ENCODE results near the gene STX7. TPM values are rescaled to one million over a fixed set of nuclear protein-coding genes. Genes with fewer than 3 reads are reported as not detected.

Gene STX7
- total and polyA plus RNA-seq, 10 donors, result 14.4 to 114 (median 80.7) TPM

DNA sequence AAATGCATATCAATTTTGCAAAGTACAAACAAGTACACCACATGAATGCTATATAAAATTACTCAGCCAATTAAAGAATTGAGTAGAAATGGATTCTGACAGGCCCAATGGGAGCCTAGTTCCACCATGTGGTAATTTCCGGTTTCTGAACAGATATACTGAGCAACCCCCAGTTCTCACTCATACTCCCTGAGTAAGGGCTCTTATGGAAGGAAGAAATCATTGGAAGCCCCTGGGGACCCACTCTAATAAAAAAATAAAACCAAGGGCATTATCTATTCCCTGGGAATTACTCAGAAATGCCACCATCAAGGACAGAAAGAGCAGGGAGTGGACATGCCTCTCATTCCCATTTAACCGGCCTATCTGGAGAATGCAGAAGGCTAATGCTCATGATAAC is 34.6 kb downstream of the STX7 start:
- no peak for TF ChIP-seq POLR2A (IDR thresholded peaks at IDR 0.05)
- TF ChIP-seq, protein P1, sequence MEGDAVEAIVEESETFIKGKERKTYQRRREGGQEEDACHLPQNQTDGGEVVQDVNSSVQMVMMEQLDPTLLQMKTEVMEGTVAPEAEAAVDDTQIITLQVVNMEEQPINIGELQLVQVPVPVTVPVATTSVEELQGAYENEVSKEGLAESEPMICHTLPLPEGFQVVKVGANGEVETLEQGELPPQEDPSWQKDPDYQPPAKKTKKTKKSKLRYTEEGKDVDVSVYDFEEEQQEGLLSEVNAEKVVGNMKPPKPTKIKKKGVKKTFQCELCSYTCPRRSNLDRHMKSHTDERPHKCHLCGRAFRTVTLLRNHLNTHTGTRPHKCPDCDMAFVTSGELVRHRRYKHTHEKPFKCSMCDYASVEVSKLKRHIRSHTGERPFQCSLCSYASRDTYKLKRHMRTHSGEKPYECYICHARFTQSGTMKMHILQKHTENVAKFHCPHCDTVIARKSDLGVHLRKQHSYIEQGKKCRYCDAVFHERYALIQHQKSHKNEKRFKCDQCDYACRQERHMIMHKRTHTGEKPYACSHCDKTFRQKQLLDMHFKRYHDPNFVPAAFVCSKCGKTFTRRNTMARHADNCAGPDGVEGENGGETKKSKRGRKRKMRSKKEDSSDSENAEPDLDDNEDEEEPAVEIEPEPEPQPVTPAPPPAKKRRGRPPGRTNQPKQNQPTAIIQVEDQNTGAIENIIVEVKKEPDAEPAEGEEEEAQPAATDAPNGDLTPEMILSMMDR (IDR thresholded peaks at IDR 0.05 in 8 of 11, conservative IDR thresholded peaks at IDR 0.05 in 3 of 11), result no peak
- TF ChIP-seq POLR2AphosphoS5 (IDR thresholded peaks at IDR 0.05), result no peak
- H3K4me3 ChIP-seq, result no peak overlapping the region

DNA sequence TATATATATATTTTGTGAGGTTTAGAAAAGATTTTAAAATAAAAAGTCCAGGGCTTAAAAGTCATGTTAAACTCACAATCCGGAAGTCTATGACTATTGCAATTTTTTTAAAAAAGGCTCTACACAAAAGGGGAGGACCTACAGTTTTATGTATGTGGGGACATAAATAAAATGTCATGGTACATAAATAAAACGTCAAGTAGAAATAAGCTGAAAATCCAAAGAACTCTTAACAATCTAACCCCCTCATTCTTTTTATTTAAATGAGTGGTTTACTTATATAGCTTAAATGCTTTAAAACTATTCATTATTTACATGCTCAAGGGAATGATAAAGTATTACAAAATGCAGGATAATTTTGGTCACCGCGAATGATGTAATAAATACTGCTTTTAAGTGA is 36.2 kb downstream of the STX7 start:
- no peaks in the 10 kb centered on the region for H3K27me3 ChIP-seq (replicated peaks in 1 of 7)
- WGBS, 5 donors, result 74 to 93% (median 89%) methylated on average over 4 of the region's 4 CpGs
- no peaks in the 10 kb centered on the region for H3K9me3 ChIP-seq
- no peak overlapping the region for H3K4me3 ChIP-seq
- TF ChIP-seq POLR2A (IDR thresholded peaks at IDR 0.05) (no peak), POLR2AphosphoS5 (IDR thresholded peaks at IDR 0.05) (no peak)
- TF ChIP-seq, protein P1 (IDR thresholded peaks at IDR 0.05 in 8 of 11, conservative IDR thresholded peaks at IDR 0.05 in 3 of 11), result no peak
- DNase-seq, result no peak
- intact Hi-C loops (cut with DNase I; ENCODE audit: low total_unique reads), result no loop called here
- no peak overlapping the region for H3K27ac ChIP-seq
- H3K36me3 ChIP-seq, result peaks cover 0 to 61% (median 10%) of the 10 kb centered on the region in 6 donors
- peaks cover 11 to 62% (median 42%) of the 10 kb centered on the region in 6 donors for H3K4me1 ChIP-seq

More for the DNA sequence above, 34.6 kb downstream of the STX7 start:
- 64 to 90% (median 85%) methylated on average over 2 of the region's 2 CpGs for WGBS, 5 donors
- no peak for DNase-seq
- peaks cover 0 to 51% (median 1%) of the 10 kb centered on the region in 6 donors for H3K36me3 ChIP-seq
- H3K9me3 ChIP-seq, result no peaks in the 10 kb centered on the region
- intact Hi-C loops (cut with DNase I; ENCODE audit: low total_unique reads), result no loop called here
- no peak overlapping the region for H3K27ac ChIP-seq
- peaks cover 16 to 78% (median 57%) of the 10 kb centered on the region in 6 donors for H3K4me1 ChIP-seq
- no peaks in the 10 kb centered on the region for H3K27me3 ChIP-seq (replicated peaks in 1 of 7)

DNA sequence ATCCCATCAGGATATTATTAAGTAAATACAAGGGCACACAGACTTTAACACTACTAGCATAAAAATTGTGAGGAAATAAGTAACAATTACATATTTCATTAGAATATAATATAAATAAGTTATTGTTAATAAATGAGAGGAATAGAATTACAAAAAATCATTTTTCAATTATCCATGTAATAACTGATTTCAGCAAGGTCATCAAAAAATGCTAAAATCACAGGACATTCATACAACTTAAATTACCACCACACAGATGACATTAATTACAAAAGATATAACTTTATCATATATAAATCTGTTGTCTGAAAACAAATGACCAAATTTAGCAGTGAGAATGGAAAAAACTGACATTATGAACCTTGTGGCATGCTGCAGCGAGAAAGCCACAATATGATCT is 37.0 kb downstream of the STX7 start:
- H3K4me3 ChIP-seq, result no peak overlapping the region
- intact Hi-C loops (cut with DNase I; ENCODE audit: low total_unique reads), result no loop called here
- WGBS, 5 donors, result 77 to 98% (median 81%) methylated on average over 1 of the region's 1 CpG
- DNase-seq, result no peak
- H3K36me3 ChIP-seq, result peaks cover 5 to 65% (median 17%) of the 10 kb centered on the region in 6 donors
- TF ChIP-seq, protein P1 (IDR thresholded peaks at IDR 0.05 in 8 of 11, conservative IDR thresholded peaks at IDR 0.05 in 3 of 11), result no peak
- TF ChIP-seq POLR2AphosphoS5 (IDR thresholded peaks at IDR 0.05) (no peak), POLR2A (IDR thresholded peaks at IDR 0.05) (no peak)
- H3K4me1 ChIP-seq, result peaks cover 5 to 55% (median 34%) of the 10 kb centered on the region in 6 donors
- H3K27ac ChIP-seq, result no peak overlapping the region
- no peaks in the 10 kb centered on the region for H3K9me3 ChIP-seq
- no peaks in the 10 kb centered on the region for H3K27me3 ChIP-seq (replicated peaks in 1 of 7)

DNA sequence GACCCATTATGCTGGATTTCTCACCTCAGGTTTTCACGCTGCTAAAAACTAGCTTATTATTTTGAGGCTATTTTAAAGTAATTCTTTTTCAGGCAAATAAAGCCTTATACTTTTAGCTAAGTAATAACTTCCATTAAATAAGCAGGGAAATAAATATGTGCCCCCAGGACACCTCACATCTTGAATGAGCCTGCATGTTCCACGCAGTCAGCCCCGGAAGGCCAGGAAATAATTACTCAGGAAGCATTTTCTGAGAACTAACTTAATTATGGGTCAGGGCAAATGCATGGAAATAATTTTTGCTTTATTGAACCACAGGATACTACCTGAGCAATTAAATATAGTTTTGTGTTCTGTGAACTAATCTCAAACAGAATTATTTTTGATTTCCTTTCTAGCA is 41.1 kb downstream of the STX7 start:
- peaks cover 0 to 25% (median 8%) of the 10 kb centered on the region in 6 donors for H3K4me1 ChIP-seq
- TF ChIP-seq, protein P1 (IDR thresholded peaks at IDR 0.05 in 8 of 11, conservative IDR thresholded peaks at IDR 0.05 in 3 of 11), result no peak
- no peak for TF ChIP-seq POLR2A (IDR thresholded peaks at IDR 0.05)
- TF ChIP-seq POLR2AphosphoS5 (IDR thresholded peaks at IDR 0.05), result no peak
- peaks cover 10 to 86% (median 55%) of the 10 kb centered on the region in 6 donors for H3K36me3 ChIP-seq
- H3K27me3 ChIP-seq (replicated peaks in 1 of 7), result no peaks in the 10 kb centered on the region
- 81 to 96% (median 83%) methylated on average over 3 of the region's 3 CpGs for WGBS, 5 donors
- no peak overlapping the region for H3K4me3 ChIP-seq
- no peak for DNase-seq
- no peak overlapping the region for H3K27ac ChIP-seq
- no peaks in the 10 kb centered on the region for H3K9me3 ChIP-seq
- intact Hi-C loops (cut with DNase I; ENCODE audit: low total_unique reads), result no loop called here
